ENCODE data around the gene ZNF593OS.
A peak's percentile ranks its signal among the peaks of the same experiment; 100 is the strongest.

GRCh38 chr1:26134466-26134865, 37.2 kb downstream of the ZNF593OS start:
- TF ChIP-seq, protein P1, sequence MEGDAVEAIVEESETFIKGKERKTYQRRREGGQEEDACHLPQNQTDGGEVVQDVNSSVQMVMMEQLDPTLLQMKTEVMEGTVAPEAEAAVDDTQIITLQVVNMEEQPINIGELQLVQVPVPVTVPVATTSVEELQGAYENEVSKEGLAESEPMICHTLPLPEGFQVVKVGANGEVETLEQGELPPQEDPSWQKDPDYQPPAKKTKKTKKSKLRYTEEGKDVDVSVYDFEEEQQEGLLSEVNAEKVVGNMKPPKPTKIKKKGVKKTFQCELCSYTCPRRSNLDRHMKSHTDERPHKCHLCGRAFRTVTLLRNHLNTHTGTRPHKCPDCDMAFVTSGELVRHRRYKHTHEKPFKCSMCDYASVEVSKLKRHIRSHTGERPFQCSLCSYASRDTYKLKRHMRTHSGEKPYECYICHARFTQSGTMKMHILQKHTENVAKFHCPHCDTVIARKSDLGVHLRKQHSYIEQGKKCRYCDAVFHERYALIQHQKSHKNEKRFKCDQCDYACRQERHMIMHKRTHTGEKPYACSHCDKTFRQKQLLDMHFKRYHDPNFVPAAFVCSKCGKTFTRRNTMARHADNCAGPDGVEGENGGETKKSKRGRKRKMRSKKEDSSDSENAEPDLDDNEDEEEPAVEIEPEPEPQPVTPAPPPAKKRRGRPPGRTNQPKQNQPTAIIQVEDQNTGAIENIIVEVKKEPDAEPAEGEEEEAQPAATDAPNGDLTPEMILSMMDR (IDR thresholded peaks at IDR 0.05; ENCODE audit: low read depth, low read length, missing input control), result no peak
- TF ChIP-seq RXRA (IDR thresholded peaks at IDR 0.05) (no peak), GABPA (IDR thresholded peaks at IDR 0.05 in 1 of 2, conservative IDR thresholded peaks at IDR 0.05 in 1 of 2) (no peak), JUND (IDR thresholded peaks at IDR 0.05) (peak; percentile 43 to 45), TAF1 (conservative IDR thresholded peaks at IDR 0.05) (no peak), FOXA1 (IDR thresholded peaks at IDR 0.05) (no peak), ZBTB33 (IDR thresholded peaks at IDR 0.05) (no peak), RAD21 (IDR thresholded peaks at IDR 0.05) (no peak)
- TF ChIP-seq, protein P2, sequence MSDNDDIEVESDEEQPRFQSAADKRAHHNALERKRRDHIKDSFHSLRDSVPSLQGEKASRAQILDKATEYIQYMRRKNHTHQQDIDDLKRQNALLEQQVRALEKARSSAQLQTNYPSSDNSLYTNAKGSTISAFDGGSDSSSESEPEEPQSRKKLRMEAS (IDR thresholded peaks at IDR 0.05), result no peak
- TF ChIP-seq, protein P3, sequence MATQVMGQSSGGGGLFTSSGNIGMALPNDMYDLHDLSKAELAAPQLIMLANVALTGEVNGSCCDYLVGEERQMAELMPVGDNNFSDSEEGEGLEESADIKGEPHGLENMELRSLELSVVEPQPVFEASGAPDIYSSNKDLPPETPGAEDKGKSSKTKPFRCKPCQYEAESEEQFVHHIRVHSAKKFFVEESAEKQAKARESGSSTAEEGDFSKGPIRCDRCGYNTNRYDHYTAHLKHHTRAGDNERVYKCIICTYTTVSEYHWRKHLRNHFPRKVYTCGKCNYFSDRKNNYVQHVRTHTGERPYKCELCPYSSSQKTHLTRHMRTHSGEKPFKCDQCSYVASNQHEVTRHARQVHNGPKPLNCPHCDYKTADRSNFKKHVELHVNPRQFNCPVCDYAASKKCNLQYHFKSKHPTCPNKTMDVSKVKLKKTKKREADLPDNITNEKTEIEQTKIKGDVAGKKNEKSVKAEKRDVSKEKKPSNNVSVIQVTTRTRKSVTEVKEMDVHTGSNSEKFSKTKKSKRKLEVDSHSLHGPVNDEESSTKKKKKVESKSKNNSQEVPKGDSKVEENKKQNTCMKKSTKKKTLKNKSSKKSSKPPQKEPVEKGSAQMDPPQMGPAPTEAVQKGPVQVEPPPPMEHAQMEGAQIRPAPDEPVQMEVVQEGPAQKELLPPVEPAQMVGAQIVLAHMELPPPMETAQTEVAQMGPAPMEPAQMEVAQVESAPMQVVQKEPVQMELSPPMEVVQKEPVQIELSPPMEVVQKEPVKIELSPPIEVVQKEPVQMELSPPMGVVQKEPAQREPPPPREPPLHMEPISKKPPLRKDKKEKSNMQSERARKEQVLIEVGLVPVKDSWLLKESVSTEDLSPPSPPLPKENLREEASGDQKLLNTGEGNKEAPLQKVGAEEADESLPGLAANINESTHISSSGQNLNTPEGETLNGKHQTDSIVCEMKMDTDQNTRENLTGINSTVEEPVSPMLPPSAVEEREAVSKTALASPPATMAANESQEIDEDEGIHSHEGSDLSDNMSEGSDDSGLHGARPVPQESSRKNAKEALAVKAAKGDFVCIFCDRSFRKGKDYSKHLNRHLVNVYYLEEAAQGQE (IDR thresholded peaks at IDR 0.05), result no peak

All from liver (tissue), 3 donors.